GM18505 (cell line): ENCODE measurements around the gene RPS15A.
"Not testable (repeated sequence)": the region's sequence is repeated elsewhere in the genome, so short reads cannot be mapped to it uniquely, and the experiment has no call there.

ENCODE experiments used
- ATAC-seq: cut with Tn5 transposase; IDR thresholded peaks from one replicate; pipeline ENCODE4 v1.9.1; 2021; ENCODE audit not compliant: unreplicated experiment

Gene RPS15A

DNA sequence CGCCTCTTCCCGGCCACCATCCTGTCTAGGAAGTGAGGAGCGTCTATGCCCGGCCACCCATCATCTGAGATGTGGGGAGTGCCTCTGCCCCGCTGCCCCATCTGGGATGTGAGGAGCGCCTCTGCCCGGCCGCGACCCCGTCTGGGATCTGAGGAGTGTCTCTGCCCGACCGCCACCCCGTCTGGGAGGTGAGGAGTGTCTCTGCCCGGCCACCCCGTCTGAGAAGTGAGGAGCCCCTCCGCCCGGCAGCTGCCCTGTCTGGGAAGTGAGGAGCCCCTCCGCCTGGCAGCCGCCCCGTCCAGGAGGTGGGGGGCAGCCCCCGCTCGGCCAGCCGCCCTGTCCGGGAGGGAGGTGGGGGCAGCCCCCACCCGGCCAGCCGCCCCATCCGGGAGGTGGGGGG, 55.9 kb downstream of the RPS15A start:
- ATAC-seq: not testable (repeated sequence)
